ENCODE data around the gene LTBP1. TPM values are rescaled to one million over a fixed set of nuclear protein-coding genes. Genes with fewer than 3 reads are reported as not detected.

LTBP1 gene
- total and polyA plus RNA-seq, 2 donors (not counting 1 experiment from before 2014, with no cell fraction given): 0.69 TPM; not detected in 1

- intact Hi-C loops (cut with micrococcal nuclease): no loop called here
- no peak for TF ChIP-seq CTCF (IDR thresholded peaks at IDR 0.05)
- no peak for TF ChIP-seq EZH2 (IDR thresholded peaks at IDR 0.05; ENCODE audit: borderline replicate concordance, insufficient read depth, low read depth, low read length, poor library complexity, severe bottlenecking)
- H3K27me3 ChIP-seq (replicated peaks in 1 of 4; ENCODE audit: control extremely low read depth in 1 of 4, control insufficient read depth in 3 of 4, insufficient read depth in 4 of 4, low read length in 3 of 4): no peaks in the 10 kb centered on the region
- Mint-ChIP-seq H3K4me1 (no peaks in the 10 kb centered on the region), H3K27me3 (peaks cover 5% of the 10 kb centered on the region), H3K9me3 (ENCODE audit: insufficient read depth) (peaks cover 2% of the 10 kb centered on the region), H3K4me3 (no peak overlapping the region), H3K27ac (no peak overlapping the region)
- ChIA-PET POLR2A (no interaction called here), CTCF (interaction anchor here (0.7 kb wide), 1 partner anchor 140 kb away, joined by 5 read pairs; no protein-coding TSS in a partner anchor)
- H2AFZ ChIP-seq (ENCODE audit: insufficient read depth, low read depth, low read length, poor library complexity, severe bottlenecking): no peak overlapping the region
- WGBS (ENCODE audit: insufficient coverage): no CpG with 5 or more reads among the region's 10 CpGs
- H4K20me1 ChIP-seq (ENCODE audit: control insufficient read depth, insufficient read depth, low read length, poor library complexity, severe bottlenecking): no peaks in the 10 kb centered on the region
- H3K79me2 ChIP-seq (ENCODE audit: control insufficient read depth, insufficient read depth, low read length): no peaks in the 10 kb centered on the region
- ATAC-seq (ENCODE audit: low read depth) (no peak), DNase-seq (no peak)
- H3K9ac ChIP-seq (ENCODE audit: low read length): no peak overlapping the region
- H3K4me3 ChIP-seq (ENCODE audit: control extremely low read depth in 1 of 5, extremely low read depth in 1 of 5, insufficient read depth in 1 of 5, low read depth in 2 of 5, low read length in 4 of 5): no peak overlapping the region
- H3K4me2 ChIP-seq (replicated peaks; ENCODE audit: low read depth, low read length, poor library complexity, severe bottlenecking): no peak overlapping the region
- no peaks in the 10 kb centered on the region for H3K9me3 ChIP-seq (ENCODE audit: control extremely low read depth in 1 of 3, control insufficient read depth in 2 of 3, insufficient read depth in 1 of 3, low read length in 2 of 3)
- no peaks in the 10 kb centered on the region for H3K4me1 ChIP-seq (ENCODE audit: control insufficient read depth in 2 of 2, insufficient read depth in 2 of 2, low read length in 2 of 2)
- H3K27ac ChIP-seq (ENCODE audit: low read length in 2 of 2): no peak overlapping the region
- no peaks in the 10 kb centered on the region for H3K36me3 ChIP-seq (replicated peaks in 1 of 2; ENCODE audit: control extremely low read depth in 1 of 2, control insufficient read depth in 1 of 2, extremely low read depth in 1 of 2, insufficient read depth in 2 of 2, low read length in 1 of 2)
These were observed 174.7 kb downstream of the LTBP1 start for GRCh38 chr2:33121416-33121815.

DNA sequence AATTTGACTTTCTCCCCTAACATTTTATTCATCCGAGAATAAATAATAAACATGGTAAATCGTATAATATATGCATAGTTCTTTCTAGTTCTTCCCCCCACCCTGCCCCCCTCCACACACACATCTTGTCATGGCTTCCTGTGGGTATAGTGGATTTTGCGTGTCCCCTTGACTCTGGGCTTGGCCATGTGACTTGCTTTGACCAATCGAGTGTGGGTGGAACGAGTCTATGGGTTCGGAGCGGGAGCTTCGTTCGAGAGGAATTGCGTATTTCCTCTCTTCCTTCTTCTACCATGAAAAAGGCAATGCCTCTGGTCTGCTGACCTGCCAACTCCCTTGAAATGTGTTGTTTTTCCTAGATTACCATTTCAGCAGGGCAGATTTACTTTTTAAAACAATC, 175.2 kb downstream of the LTBP1 start:
- Histone ChIP-seq H3K9me3 (ENCODE audit: control extremely low read depth in 1 of 3, control insufficient read depth in 2 of 3, insufficient read depth in 1 of 3, low read length in 2 of 3) (no peaks in the 10 kb centered on the region), H3K9ac (ENCODE audit: low read length) (no peak overlapping the region), H3K36me3 (replicated peaks in 1 of 2; ENCODE audit: control extremely low read depth in 1 of 2, control insufficient read depth in 1 of 2, extremely low read depth in 1 of 2, insufficient read depth in 2 of 2, low read length in 1 of 2) (no peaks in the 10 kb centered on the region), H3K4me2 (replicated peaks; ENCODE audit: low read depth, low read length, poor library complexity, severe bottlenecking) (no peak overlapping the region), H3K4me3 (ENCODE audit: control extremely low read depth in 1 of 5, extremely low read depth in 1 of 5, insufficient read depth in 1 of 5, low read depth in 2 of 5, low read length in 4 of 5) (no peak overlapping the region), H3K27me3 (replicated peaks in 1 of 4; ENCODE audit: control extremely low read depth in 1 of 4, control insufficient read depth in 3 of 4, insufficient read depth in 4 of 4, low read length in 3 of 4) (no peaks in the 10 kb centered on the region), H2AFZ (ENCODE audit: insufficient read depth, low read depth, low read length, poor library complexity, severe bottlenecking) (no peak overlapping the region), H3K27ac (ENCODE audit: low read length in 2 of 2) (no peak overlapping the region), H3K79me2 (ENCODE audit: control insufficient read depth, insufficient read depth, low read length) (no peaks in the 10 kb centered on the region), H4K20me1 (ENCODE audit: control insufficient read depth, insufficient read depth, low read length, poor library complexity, severe bottlenecking) (no peaks in the 10 kb centered on the region), H3K4me1 (ENCODE audit: control insufficient read depth in 2 of 2, insufficient read depth in 2 of 2, low read length in 2 of 2) (no peaks in the 10 kb centered on the region)
- no peak overlapping the region for H3K27ac Mint-ChIP-seq
- H3K4me1 Mint-ChIP-seq: no peaks in the 10 kb centered on the region
- H3K9me3 Mint-ChIP-seq (ENCODE audit: insufficient read depth): peaks cover 2% of the 10 kb centered on the region
- TF ChIP-seq EZH2 (IDR thresholded peaks at IDR 0.05; ENCODE audit: borderline replicate concordance, insufficient read depth, low read depth, low read length, poor library complexity, severe bottlenecking): no peak
- no peak for TF ChIP-seq CTCF (IDR thresholded peaks at IDR 0.05)
- no peak for ATAC-seq (ENCODE audit: low read depth)
- ChIA-PET CTCF (no interaction called here), POLR2A (no interaction called here)
- H3K27me3 Mint-ChIP-seq: peaks cover 5% of the 10 kb centered on the region
- 94% methylated on average over 3 of the region's 10 CpGs for WGBS (ENCODE audit: insufficient coverage)
- intact Hi-C loops (cut with micrococcal nuclease): no loop called here
- no peak overlapping the region for H3K4me3 Mint-ChIP-seq
- no peak for DNase-seq
